ENCODE data around the gene NTMT2. TPM values are rescaled to one million over a fixed set of nuclear protein-coding genes. Genes with fewer than 3 reads are reported as not detected.

The NTMT2 gene
- total RNA-seq, 3 donors from 2014 or later (not counting 1 experiment from before 2014, with no cell fraction given) = not detected

DNA sequence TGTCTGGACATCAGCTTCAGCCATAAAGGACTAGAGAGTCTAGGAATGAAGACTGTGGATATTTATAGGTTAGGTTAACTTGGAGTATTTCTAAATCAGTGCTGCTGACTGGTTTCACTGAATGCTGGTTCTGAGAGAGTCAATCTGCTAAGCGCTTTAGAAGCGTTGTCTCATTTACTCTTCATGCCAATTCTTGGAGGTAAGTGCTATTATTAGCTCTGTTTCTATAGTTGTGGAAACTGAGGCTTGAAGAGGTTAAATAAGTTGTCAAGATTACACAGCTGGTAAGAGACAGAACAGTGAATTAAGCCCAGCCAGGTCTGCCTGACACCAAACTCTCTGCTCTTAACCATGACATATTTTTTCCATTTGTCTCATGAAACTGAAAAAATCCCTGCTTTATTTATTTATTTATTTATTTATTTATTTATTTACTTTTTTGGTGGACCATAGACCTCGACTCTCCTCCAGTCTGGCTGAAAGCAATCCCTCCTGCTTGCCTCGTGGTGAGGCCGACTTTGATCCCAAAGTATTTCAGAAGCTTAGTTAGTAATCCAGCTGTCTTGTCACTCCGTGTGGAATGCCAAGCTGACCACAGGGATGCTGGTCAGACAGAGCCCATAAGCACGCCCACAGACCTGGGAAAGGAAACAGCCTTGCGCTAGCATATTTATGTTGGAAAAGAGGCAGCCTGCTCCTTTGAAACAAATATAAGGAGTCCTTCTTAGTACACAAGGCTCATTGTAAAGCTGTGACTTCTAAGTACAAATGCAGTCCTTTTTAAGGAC lies 16.9 kb downstream of the NTMT2 start:
- no peaks in the 10 kb centered on the region for H3K36me3 Mint-ChIP-seq
- no peak overlapping the region for H3K4me3 ChIP-seq (ENCODE audit: low read length)
- TF ChIP-seq, protein P1, sequence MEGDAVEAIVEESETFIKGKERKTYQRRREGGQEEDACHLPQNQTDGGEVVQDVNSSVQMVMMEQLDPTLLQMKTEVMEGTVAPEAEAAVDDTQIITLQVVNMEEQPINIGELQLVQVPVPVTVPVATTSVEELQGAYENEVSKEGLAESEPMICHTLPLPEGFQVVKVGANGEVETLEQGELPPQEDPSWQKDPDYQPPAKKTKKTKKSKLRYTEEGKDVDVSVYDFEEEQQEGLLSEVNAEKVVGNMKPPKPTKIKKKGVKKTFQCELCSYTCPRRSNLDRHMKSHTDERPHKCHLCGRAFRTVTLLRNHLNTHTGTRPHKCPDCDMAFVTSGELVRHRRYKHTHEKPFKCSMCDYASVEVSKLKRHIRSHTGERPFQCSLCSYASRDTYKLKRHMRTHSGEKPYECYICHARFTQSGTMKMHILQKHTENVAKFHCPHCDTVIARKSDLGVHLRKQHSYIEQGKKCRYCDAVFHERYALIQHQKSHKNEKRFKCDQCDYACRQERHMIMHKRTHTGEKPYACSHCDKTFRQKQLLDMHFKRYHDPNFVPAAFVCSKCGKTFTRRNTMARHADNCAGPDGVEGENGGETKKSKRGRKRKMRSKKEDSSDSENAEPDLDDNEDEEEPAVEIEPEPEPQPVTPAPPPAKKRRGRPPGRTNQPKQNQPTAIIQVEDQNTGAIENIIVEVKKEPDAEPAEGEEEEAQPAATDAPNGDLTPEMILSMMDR (IDR thresholded peaks at IDR 0.05) = no peak
- no peak overlapping the region for H3K4me3 Mint-ChIP-seq
- no peaks in the 10 kb centered on the region for H3K27me3 ChIP-seq (ENCODE audit: control insufficient read depth, insufficient read depth, low read length)
- no peaks in the 10 kb centered on the region for H3K9me3 ChIP-seq (ENCODE audit: control insufficient read depth, insufficient read depth, low read length)
- intact Hi-C loops (cut with micrococcal nuclease) = no loop called here
- no peaks in the 10 kb centered on the region for H3K36me3 ChIP-seq (ENCODE audit: control insufficient read depth, insufficient read depth, low read length)
- 74% methylated on average over 8 of the region's 8 CpGs for WGBS (ENCODE audit: insufficient coverage)
- H3K9me3 Mint-ChIP-seq = peaks cover 0 to 3% of the 10 kb centered on the region in 2 donors
- peaks cover 5 to 8% of the 10 kb centered on the region in 2 donors for H3K27me3 Mint-ChIP-seq (ENCODE audit: low read depth in 2 of 2)
- H3K4me1 Mint-ChIP-seq = no peaks in the 10 kb centered on the region
- H3K27ac Mint-ChIP-seq = no peak overlapping the region
- DNase-seq (no peak), ATAC-seq (no peak)
- H3K27ac ChIP-seq (ENCODE audit: low read length) = no peak overlapping the region
- H3K4me1 ChIP-seq (ENCODE audit: control insufficient read depth, insufficient read depth, low read length) = no peaks in the 10 kb centered on the region

DNA sequence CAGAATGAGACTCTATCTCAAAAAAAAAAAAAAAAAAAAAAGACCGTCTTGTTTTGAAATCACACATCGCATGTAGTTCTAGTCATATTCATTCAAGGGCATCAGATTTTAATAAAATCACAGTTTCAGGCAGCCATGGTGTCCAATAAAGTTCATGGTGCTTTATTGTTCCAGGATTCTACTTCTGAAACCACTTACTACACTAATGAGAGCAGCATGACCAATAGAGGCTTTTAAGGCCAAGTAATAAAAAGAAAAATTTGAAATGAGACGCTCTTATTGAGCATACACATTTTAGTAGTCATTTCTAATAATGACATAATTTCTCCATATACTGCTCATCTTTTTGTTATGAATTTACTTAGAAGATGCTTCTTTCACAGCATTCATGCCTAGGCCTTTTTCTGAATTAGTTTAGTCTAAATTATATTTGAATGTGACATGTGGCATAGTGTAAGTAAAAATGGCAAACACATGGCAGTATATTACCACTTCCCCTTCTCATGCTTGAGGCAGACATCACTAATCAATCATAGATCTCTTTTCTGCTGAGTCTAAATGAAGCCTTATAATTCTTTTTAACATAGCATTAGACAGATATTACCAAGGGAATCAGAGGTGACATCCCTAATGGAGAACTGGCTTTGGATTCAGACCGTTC lies 18.5 kb downstream of the NTMT2 start:
- DNase-seq (no peak), ATAC-seq (no peak)
- intact Hi-C loops (cut with micrococcal nuclease) = no loop called here
- Mint-ChIP-seq H3K36me3 (no peaks in the 10 kb centered on the region), H3K4me3 (no peak overlapping the region), H3K27me3 (ENCODE audit: low read depth in 2 of 2) (peaks cover 3 to 5% of the 10 kb centered on the region in 2 donors), H3K9me3 (peaks cover 0 to 3% of the 10 kb centered on the region in 2 donors), H3K27ac (no peak overlapping the region), H3K4me1 (peaks cover 0 to 5% of the 10 kb centered on the region in 2 donors)
- TF ChIP-seq, protein P1 (IDR thresholded peaks at IDR 0.05) = no peak
- Histone ChIP-seq H3K36me3 (ENCODE audit: control insufficient read depth, insufficient read depth, low read length) (no peaks in the 10 kb centered on the region), H3K27ac (ENCODE audit: low read length) (no peak overlapping the region), H3K27me3 (ENCODE audit: control insufficient read depth, insufficient read depth, low read length) (no peaks in the 10 kb centered on the region), H3K4me1 (ENCODE audit: control insufficient read depth, insufficient read depth, low read length) (no peaks in the 10 kb centered on the region), H3K9me3 (ENCODE audit: control insufficient read depth, insufficient read depth, low read length) (no peaks in the 10 kb centered on the region), H3K4me3 (ENCODE audit: low read length) (no peak overlapping the region)
- 95% methylated on average over 2 of the region's 4 CpGs for WGBS (ENCODE audit: insufficient coverage)

DNA sequence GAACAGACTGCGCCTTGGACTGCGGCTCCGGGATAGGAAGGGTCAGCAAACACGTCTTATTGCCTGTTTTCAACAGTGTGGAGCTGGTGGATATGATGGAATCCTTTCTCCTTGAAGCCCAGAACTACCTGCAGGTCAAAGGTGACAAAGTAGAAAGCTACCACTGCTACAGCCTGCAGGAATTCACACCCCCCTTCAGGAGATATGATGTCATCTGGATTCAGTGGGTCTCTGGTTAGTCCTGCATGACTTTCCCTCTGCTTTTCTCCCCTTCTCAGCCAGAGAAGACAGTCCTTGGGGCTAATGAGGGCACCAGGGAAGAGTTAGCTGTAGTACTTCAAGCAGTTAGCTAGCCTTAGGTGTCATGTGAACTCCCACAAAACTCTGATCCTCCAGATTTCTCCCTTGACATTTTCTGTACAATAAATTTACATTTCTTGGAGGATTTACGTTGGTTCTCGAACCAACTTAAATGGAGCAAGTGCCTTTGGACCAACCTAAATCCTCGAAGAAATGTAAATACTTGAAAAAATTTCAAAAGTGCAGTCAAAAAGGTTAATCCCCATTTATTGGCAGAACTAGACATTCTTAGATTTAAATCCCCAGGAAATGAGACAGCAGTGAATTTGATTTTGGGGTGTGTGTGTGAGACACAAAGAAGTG lies 20.9 kb downstream of the NTMT2 start:
- H3K27me3 Mint-ChIP-seq (ENCODE audit: low read depth in 2 of 2) = no peaks in the 10 kb centered on the region
- no peaks in the 10 kb centered on the region for H3K36me3 Mint-ChIP-seq
- no peaks in the 10 kb centered on the region for H3K9me3 ChIP-seq (ENCODE audit: control insufficient read depth, insufficient read depth, low read length)
- no peaks in the 10 kb centered on the region for H3K27me3 ChIP-seq (ENCODE audit: control insufficient read depth, insufficient read depth, low read length)
- H3K27ac ChIP-seq (ENCODE audit: low read length) = no peak overlapping the region
- no peaks in the 10 kb centered on the region for H3K36me3 ChIP-seq (ENCODE audit: control insufficient read depth, insufficient read depth, low read length)
- H3K4me3 Mint-ChIP-seq = no peak overlapping the region
- intact Hi-C loops (cut with micrococcal nuclease) = no loop called here
- no peak overlapping the region for H3K4me3 ChIP-seq (ENCODE audit: low read length)
- TF ChIP-seq, protein P1 (IDR thresholded peaks at IDR 0.05) = no peak
- no peaks in the 10 kb centered on the region for H3K4me1 ChIP-seq (ENCODE audit: control insufficient read depth, insufficient read depth, low read length)
- no peak overlapping the region for H3K27ac Mint-ChIP-seq
- peaks cover 3 to 7% of the 10 kb centered on the region in 2 donors for H3K9me3 Mint-ChIP-seq
- 77% methylated on average over 7 of the region's 7 CpGs for WGBS (ENCODE audit: insufficient coverage)
- H3K4me1 Mint-ChIP-seq = peaks cover 0 to 5% of the 10 kb centered on the region in 2 donors
- ATAC-seq = no peak
- DNase-seq = no peak
